Thymus (tissue), 14 donors: ENCODE data around the gene DDT. TPM values are rescaled to one million over a fixed set of nuclear protein-coding genes. Genes with fewer than 3 reads are reported as not detected.
"Not testable (repeated sequence)": the region's sequence is repeated elsewhere in the genome, so short reads cannot be mapped to it uniquely, and the experiment has no call there.

Experiments
- DNase-seq, 9 donors: peaks; one replicate each; pipeline ENCODE4 v3.0.0-alpha.2; 2013; ENCODE audit warnings: low spot score in 9 of 9, low read depth in 6 of 9, missing footprints in 1 of 9
- H3K27ac ChIP-seq, 2 donors: one replicate each; pipeline ENCODE4 v1.5.1; 2013; ENCODE audit warnings: control low read depth in 1 of 2, low read depth in 1 of 2, low read length in 1 of 2, mild to moderate bottlenecking in 1 of 2, moderate library complexity in 1 of 2
- H3K27me3 ChIP-seq, 2 donors: one replicate each; pipeline ENCODE4 v1.5.1; 2013; ENCODE audit warnings: low read length in 1 of 2; ENCODE audit not compliant: control insufficient read depth in 2 of 2, insufficient read depth in 1 of 2
- H3K36me3 ChIP-seq, 2 donors: one replicate each; pipeline ENCODE4 v1.5.1; 2013; ENCODE audit warnings: low read length in 1 of 2, mild to moderate bottlenecking in 1 of 2, moderate library complexity in 1 of 2; ENCODE audit not compliant: control insufficient read depth in 2 of 2, insufficient read depth in 2 of 2
- H3K4me1 ChIP-seq, 2 donors: one replicate each; pipeline ENCODE4 v1.5.1; 2013; ENCODE audit warnings: low read length in 2 of 2; ENCODE audit not compliant: control insufficient read depth in 2 of 2, insufficient read depth in 2 of 2
- H3K4me3 ChIP-seq, 2 donors: one replicate each; pipeline ENCODE4 v1.5.1; 2013; ENCODE audit warnings: low read length in 2 of 2, control low read depth in 1 of 2, mild to moderate bottlenecking in 1 of 2
- H3K9me3 ChIP-seq, 2 donors: one replicate each; pipeline ENCODE4 v1.5.1; 2013; ENCODE audit warnings: low read length in 1 of 2, mild to moderate bottlenecking in 1 of 2; ENCODE audit not compliant: control insufficient read depth in 2 of 2, insufficient read depth in 1 of 2
- WGBS: extraction: QIAGEN DNeasy Blood & Tissue Kit; methylation state at CpG from one replicate; pipeline ENCODE4 v1.1.7; 2013; 5-methylcytosine and 5-hydroxymethylcytosine counted together
- long read RNA-seq, 10 donors: transcript quantifications; one replicate each; lab custom pipeline, GENCODE V29; 2026
- polyA plus RNA-seq: library from polyadenylated mRNA; stranded (reverse); fragments of 200-250 nt; gene quantifications from one replicate; pipeline ENCODE4 v1.2.3, GENCODE V29; 2013
- total RNA-seq: library from RNA; stranded (reverse); fragments of 120-200 nt; gene quantifications from one replicate; pipeline ENCODE4 v1.2.4, GENCODE V29; 2013
- donor health status: healthy.

DDT gene
- 95.7 TPM for total RNA-seq
- polyA plus RNA-seq = 111 TPM
- long read RNA-seq, donor 1, partial matches to known transcripts = 0 of 1 reads
- long read RNA-seq, donor 1, other reads (novel, unspliced or antisense) = 0 of 1 reads
- long read RNA-seq, donor 2, transcript DDT-202 (3 exons, 713 nt) = major isoform, 75 of 77 reads
- long read RNA-seq, donor 2, partial matches to known transcripts = 0 of 77 reads
- long read RNA-seq, donor 2, other reads (novel, unspliced or antisense) = 0 of 77 reads
- long read RNA-seq, donor 3, transcript DDT-202 (3 exons, 713 nt) = major isoform, 56 of 58 reads
- long read RNA-seq, donor 3, partial matches to known transcripts = 0 of 58 reads
- long read RNA-seq, donor 3, other reads (novel, unspliced or antisense) = 0 of 58 reads
- long read RNA-seq, donor 4, transcript DDT-202 (3 exons, 713 nt) = major isoform, 40 of 40 reads
- long read RNA-seq, donor 4, partial matches to known transcripts = 0 of 40 reads
- long read RNA-seq, donor 4, other reads (novel, unspliced or antisense) = 0 of 40 reads
- long read RNA-seq, donor 5, transcript DDT-202 (3 exons, 713 nt) = major isoform, 100 of 114 reads
- long read RNA-seq, donor 5, partial matches to known transcripts = 12 of 114 reads
- long read RNA-seq, donor 5, other reads (novel, unspliced or antisense) = 0 of 114 reads
- long read RNA-seq, donor 6, transcript DDT-202 (3 exons, 713 nt) = major isoform, 25 of 26 reads
- long read RNA-seq, donor 6, partial matches to known transcripts = 0 of 26 reads
- long read RNA-seq, donor 6, other reads (novel, unspliced or antisense) = 0 of 26 reads
- long read RNA-seq, donor 7, transcript DDT-202 (3 exons, 713 nt) = major isoform, 39 of 41 reads
- long read RNA-seq, donor 7, partial matches to known transcripts = 0 of 41 reads
- long read RNA-seq, donor 7, other reads (novel, unspliced or antisense) = 0 of 41 reads
- long read RNA-seq, donor 8, transcript DDT-202 (3 exons, 713 nt) = major isoform, 18 of 18 reads
- long read RNA-seq, donor 8, partial matches to known transcripts = 0 of 18 reads
- long read RNA-seq, donor 8, other reads (novel, unspliced or antisense) = 0 of 18 reads
- long read RNA-seq, donor 9, transcript DDT-202 (3 exons, 713 nt) = major isoform, 24 of 25 reads
- long read RNA-seq, donor 9, partial matches to known transcripts = 0 of 25 reads
- long read RNA-seq, donor 9, other reads (novel, unspliced or antisense) = 0 of 25 reads
- long read RNA-seq, donor 10, transcript DDT-202 (3 exons, 713 nt) = major isoform, 34 of 34 reads
- long read RNA-seq, donor 10, partial matches to known transcripts = 0 of 34 reads
- long read RNA-seq, donor 10, other reads (novel, unspliced or antisense) = 0 of 34 reads

GRCh38 chr22:23974345-23974744, at the start of gene DDT:
DDT (minus strand) TSS chr22:23974441; CDS start chr22:23974414, 27 bp downstream.
- peaks cover 26% of the 10 kb centered on the region in 2 donors for H3K36me3 ChIP-seq
- not testable (repeated sequence) for DNase-seq, H3K4me3 ChIP-seq, H3K4me1 ChIP-seq, H3K9me3 ChIP-seq, H3K27me3 ChIP-seq, H3K27ac ChIP-seq
- no CpG with 5 or more reads among the region's 29 CpGs for WGBS

GRCh38 chr22:24023204-24023789, 49.1 kb upstream of the DDT start:
- Histone ChIP-seq H3K36me3 (peaks cover 0 to 10% of the 10 kb centered on the region in 2 donors), H3K27me3 (no peaks in the 10 kb centered on the region), H3K9me3 (no peaks in the 10 kb centered on the region), H3K27ac (no peak overlapping the region), H3K4me1 (no peaks in the 10 kb centered on the region), H3K4me3 (no peak overlapping the region)
- no peak for DNase-seq

- Histone ChIP-seq H3K4me1 (no peaks in the 10 kb centered on the region), H3K27ac (no peak overlapping the region), H3K4me3 (no peak overlapping the region), H3K27me3 (no peaks in the 10 kb centered on the region), H3K9me3 (no peaks in the 10 kb centered on the region), H3K36me3 (peaks cover 0 to 12% of the 10 kb centered on the region in 2 donors)
- WGBS = 100% methylated on average over 3 of the region's 3 CpGs
- no peak for DNase-seq
Observed at GRCh38 chr22:24021304-24021703, 47.1 kb upstream of the DDT start.

- Histone ChIP-seq H3K4me1 (peaks cover 0 to 9% of the 10 kb centered on the region in 2 donors), H3K27me3 (no peaks in the 10 kb centered on the region), H3K27ac (no peak overlapping the region), H3K36me3 (peaks cover 0 to 3% of the 10 kb centered on the region in 2 donors), H3K9me3 (peaks cover 0 to 2% of the 10 kb centered on the region in 2 donors), H3K4me3 (no peak overlapping the region)
- DNase-seq = no peak
- 98% methylated on average over 1 of the region's 1 CpG for WGBS
Observed at GRCh38 chr22:24016156-24016555, 41.9 kb upstream of the DDT start.

GRCh38 chr22:24011735-24012068, 37.5 kb upstream of the DDT start:
- H3K4me3 ChIP-seq = peak overlapping the region; percentile 88 to 93
- peaks cover 0 to 13% of the 10 kb centered on the region in 2 donors for H3K4me1 ChIP-seq
- H3K9me3 ChIP-seq = peaks cover 0 to 2% of the 10 kb centered on the region in 2 donors
- 1% methylated on average over 10 of the region's 10 CpGs for WGBS
- no peaks in the 10 kb centered on the region for H3K27me3 ChIP-seq
- peak in 1 of 9 donors; percentile 7 for DNase-seq
- peak overlapping the region; percentile 40 to 78 for H3K27ac ChIP-seq
- H3K36me3 ChIP-seq = no peaks in the 10 kb centered on the region

GRCh38 chr22:24010018-24010391, 35.8 kb upstream of the DDT start:
- 97% methylated on average over 2 of the region's 2 CpGs for WGBS
- DNase-seq = no peak
- Histone ChIP-seq H3K36me3 (no peaks in the 10 kb centered on the region), H3K9me3 (no peaks in the 10 kb centered on the region), H3K27ac (no peak overlapping the region), H3K4me1 (peaks cover 0 to 13% of the 10 kb centered on the region in 2 donors), H3K4me3 (no peak overlapping the region), H3K27me3 (no peaks in the 10 kb centered on the region)

GRCh38 chr22:24009227-24010017, 35.2 kb upstream of the DDT start:
- no peaks in the 10 kb centered on the region for H3K36me3 ChIP-seq
- peaks cover 0 to 13% of the 10 kb centered on the region in 2 donors for H3K4me1 ChIP-seq
- no peak for DNase-seq
- H3K9me3 ChIP-seq = no peaks in the 10 kb centered on the region
- H3K4me3 ChIP-seq = no peak overlapping the region
- 97% methylated on average over 7 of the region's 7 CpGs for WGBS
- no peaks in the 10 kb centered on the region for H3K27me3 ChIP-seq
- H3K27ac ChIP-seq = no peak overlapping the region
